HG03095 (cell line): ENCODE results near the gene GPATCH1.
"Not testable (repeated sequence)": the region's sequence is repeated elsewhere in the genome, so short reads cannot be mapped to it uniquely, and the experiment has no call there.

Experiments
- ATAC-seq: cut with Tn5 transposase; IDR thresholded peaks from one replicate; pipeline ENCODE4 v1.9.1; 2021; ENCODE audit warnings: moderate library complexity; ENCODE audit not compliant: unreplicated experiment

The GPATCH1 gene

GRCh38 chr19:33154313-33154712 is 73.3 kb downstream of the GPATCH1 start:
- ATAC-seq = not testable (repeated sequence)

DNA sequence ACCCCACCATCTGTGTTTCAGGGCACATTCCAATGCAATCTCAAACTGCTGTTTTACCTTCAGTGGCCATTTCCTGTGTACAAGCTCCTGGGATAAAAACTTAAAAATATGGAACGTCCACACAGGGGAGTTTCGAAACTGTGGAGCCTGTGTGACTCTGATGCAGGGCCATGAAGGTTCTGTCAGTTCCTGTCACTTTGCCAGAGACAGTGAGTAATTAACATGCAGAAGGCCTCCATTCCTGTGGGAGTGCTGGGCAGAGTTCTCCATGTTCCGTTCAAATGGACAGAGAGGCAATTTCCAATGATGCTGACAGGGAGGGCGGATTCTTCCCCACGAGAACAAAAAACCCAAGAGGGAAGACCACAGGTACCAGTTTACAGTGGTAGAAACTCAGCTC is 75.4 kb downstream of the GPATCH1 start:
- ATAC-seq = no peak

DNA sequence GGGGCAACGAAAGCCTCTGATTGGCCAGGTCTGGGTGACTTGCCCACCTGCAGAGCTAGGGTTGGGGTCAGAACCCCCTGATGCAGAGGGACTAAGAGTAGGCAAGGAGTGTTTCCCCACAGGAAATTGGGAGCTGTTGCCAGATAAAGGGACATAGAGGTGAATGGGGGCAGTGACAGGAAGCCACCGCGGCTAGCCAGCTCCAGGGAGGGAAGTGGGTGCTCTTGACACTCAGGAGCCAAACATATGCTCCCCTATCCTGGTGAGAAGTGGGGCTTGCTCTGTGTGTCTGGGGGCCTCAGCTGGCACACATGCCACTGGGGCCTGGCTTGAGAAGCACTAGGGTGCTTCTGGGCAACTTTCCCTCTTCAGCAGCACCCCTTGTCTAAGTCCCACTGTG is 76.9 kb downstream of the GPATCH1 start:
- no peak for ATAC-seq

GRCh38 chr19:33158365-33158764 is 77.4 kb downstream of the GPATCH1 start:
- no peak for ATAC-seq

DNA sequence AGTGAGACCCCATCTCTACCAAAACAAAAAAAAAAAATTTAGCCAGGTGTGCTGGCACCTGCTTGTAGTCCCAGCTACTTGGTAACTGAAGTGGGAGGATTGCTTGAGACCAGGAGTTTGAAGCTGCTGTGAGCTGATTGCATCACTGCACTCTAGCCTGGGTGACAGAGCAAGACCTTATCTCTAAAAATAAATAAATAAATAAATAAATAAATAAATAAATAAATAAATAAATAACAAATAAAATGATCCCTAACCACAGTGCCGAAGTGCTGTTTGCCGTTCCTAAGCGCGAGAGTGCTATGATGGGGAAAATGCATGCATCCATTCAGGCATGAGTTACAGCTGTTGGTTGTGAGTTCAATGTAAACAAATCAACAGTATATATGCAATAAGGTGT is 78.2 kb downstream of the GPATCH1 start:
- ATAC-seq = no peak

- no peak for ATAC-seq
These were observed 78.9 kb downstream of the GPATCH1 start for GRCh38 chr19:33159893-33160292.

DNA sequence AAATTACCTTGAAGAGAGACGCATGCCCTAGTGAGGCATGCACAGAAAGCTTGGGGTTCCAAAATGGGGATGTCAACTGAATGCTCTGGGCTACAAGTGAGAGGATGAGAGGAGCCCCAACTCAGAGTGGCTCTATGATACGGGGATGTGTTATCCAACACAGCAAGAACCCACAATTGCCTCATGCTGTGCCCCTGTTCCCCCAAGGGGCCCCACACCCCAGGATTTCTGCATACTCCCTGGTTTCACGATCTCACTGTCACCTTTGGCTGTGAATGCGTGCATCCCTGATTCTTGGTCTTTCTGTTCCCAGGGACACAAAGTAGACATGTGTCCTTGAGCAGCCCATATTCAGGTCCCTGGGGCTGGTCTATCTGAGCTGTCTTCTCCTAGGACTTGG is 80.2 kb downstream of the GPATCH1 start:
- no peak for ATAC-seq

- no peak for ATAC-seq
These were observed 82.5 kb downstream of the GPATCH1 start for GRCh38 chr19:33163481-33163880.

GRCh38 chr19:33166037-33166436 is 85.1 kb downstream of the GPATCH1 start:
- not testable (repeated sequence) for ATAC-seq

- ATAC-seq = no peak
These were observed 86.5 kb downstream of the GPATCH1 start for GRCh38 chr19:33167438-33167837.

DNA sequence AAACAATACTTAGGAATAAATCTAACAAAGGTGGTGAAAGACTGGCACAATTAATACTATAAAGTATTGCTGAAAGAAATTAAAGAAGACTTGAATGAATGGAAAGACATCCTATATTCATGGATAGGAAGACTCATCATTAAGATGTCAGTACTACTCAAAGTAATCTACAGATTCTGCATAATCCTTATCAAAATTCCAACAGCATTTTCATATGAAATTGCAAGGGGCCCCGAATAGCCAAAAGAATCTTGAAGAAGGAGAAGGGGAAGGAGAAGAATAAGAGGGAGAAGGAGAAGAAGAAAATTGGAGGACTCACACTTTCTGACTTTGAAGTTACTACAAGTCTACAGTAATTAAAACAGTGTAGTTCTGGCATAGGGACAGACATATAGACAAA is 87.5 kb downstream of the GPATCH1 start:
- ATAC-seq = no peak

- no peak for ATAC-seq
These were observed 90.3 kb downstream of the GPATCH1 start for GRCh38 chr19:33171222-33171795.

GRCh38 chr19:33171916-33172359 is 91.0 kb downstream of the GPATCH1 start:
- no peak for ATAC-seq

GRCh38 chr19:33174186-33174585 is 93.2 kb downstream of the GPATCH1 start:
- no peak for ATAC-seq

DNA sequence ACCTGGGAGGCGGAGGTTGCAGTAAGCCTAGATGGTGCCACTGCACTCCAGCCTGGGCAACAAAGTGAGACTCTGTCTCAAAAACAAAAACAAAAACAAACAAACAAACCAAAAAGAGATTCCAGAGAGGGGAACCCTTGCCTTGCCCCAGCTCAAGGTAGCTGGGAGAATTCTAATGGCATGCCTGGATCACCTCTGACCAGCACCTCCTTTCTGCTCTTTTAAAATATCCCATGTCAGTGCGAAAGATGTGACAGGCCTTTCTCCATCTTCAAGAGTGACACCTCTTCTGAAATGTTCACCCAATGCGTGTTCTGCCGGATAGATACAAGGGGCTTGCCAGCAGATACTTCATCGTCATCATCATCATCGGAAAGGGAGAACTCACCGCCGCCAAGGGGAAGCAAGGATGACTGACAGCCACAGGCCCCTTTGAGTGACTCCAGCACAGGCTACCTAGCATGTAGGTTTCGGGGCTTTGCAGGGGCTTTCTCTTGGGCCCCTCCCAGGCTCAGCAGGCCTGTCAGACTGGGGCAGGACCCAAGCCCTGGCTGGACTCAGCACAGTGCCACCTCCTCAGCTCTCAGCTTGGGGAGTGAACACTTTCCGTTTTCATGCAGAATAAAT is 94.3 kb downstream of the GPATCH1 start:
- no peak for ATAC-seq

GRCh38 chr19:33175886-33176669 is 95.1 kb downstream of the GPATCH1 start:
- ATAC-seq = no peak

- ATAC-seq = peak; percentile 71
These were observed 95.9 kb downstream of the GPATCH1 start for GRCh38 chr19:33176670-33177416.

GRCh38 chr19:33177417-33177979 is 96.5 kb downstream of the GPATCH1 start:
- no peak for ATAC-seq
